GM21737 (cell line): ENCODE results near the gene TUBB4A.

Experiments used
- ATAC-seq: cut with Tn5 transposase; IDR thresholded peaks from one replicate; pipeline ENCODE4 v1.9.1; 2021; ENCODE audit warnings: mild to moderate bottlenecking, moderate library complexity; ENCODE audit not compliant: unreplicated experiment

Gene TUBB4A

GRCh38 chr19:6472713-6473112 lies 29.4 kb downstream of the TUBB4A start:
- no peak for ATAC-seq

GRCh38 chr19:6471076-6471475 lies 31.0 kb downstream of the TUBB4A start:
- no peak for ATAC-seq

GRCh38 chr19:6470173-6470572 lies 31.9 kb downstream of the TUBB4A start:
- ATAC-seq, result no peak

GRCh38 chr19:6467384-6467783 lies 34.7 kb downstream of the TUBB4A start:
- ATAC-seq, result no peak

- no peak for ATAC-seq
These were observed 35.4 kb downstream of the TUBB4A start for GRCh38 chr19:6466526-6467248.

- ATAC-seq, result no peak
These were observed 36.4 kb downstream of the TUBB4A start for GRCh38 chr19:6465663-6466062.

GRCh38 chr19:6465006-6465405 lies 37.1 kb downstream of the TUBB4A start:
- no peak for ATAC-seq

- ATAC-seq, result no peak
These were observed 37.8 kb downstream of the TUBB4A start, which contains the start of gene CRB3 for GRCh38 chr19:6464070-6464873. TSS of gene CRB3 (plus strand) at chr19:6464271. CDS start at chr19:6464702, 431 bp downstream.

- ATAC-seq, result peak; percentile 68
These were observed 41.8 kb downstream of the TUBB4A start for GRCh38 chr19:6460099-6460884.

GRCh38 chr19:6459262-6460098 lies 42.6 kb downstream of the TUBB4A start, which contains the start of gene SLC25A23:
TSS of gene SLC25A23 (minus strand) at chr19:6459792. CDS start at chr19:6459628, 164 bp downstream.
- peak; percentile 27 for ATAC-seq

- no peak for ATAC-seq
These were observed 43.3 kb downstream of the TUBB4A start for GRCh38 chr19:6458695-6459261.

- no peak for ATAC-seq
These were observed 44.0 kb downstream of the TUBB4A start for GRCh38 chr19:6457958-6458694.

- no peak for ATAC-seq
These were observed 46.2 kb downstream of the TUBB4A start for GRCh38 chr19:6455924-6456323.

- no peak for ATAC-seq
These were observed 48.1 kb downstream of the TUBB4A start for GRCh38 chr19:6453951-6454565.

GRCh38 chr19:6452899-6453298 lies 49.2 kb downstream of the TUBB4A start:
- ATAC-seq, result no peak

- ATAC-seq, result no peak
These were observed 49.9 kb downstream of the TUBB4A start for GRCh38 chr19:6452223-6452614.

GRCh38 chr19:6451583-6452222 lies 50.4 kb downstream of the TUBB4A start:
- ATAC-seq, result no peak

- ATAC-seq, result no peak
These were observed 51.9 kb downstream of the TUBB4A start for GRCh38 chr19:6450166-6450565.
